GM23338 (cell line): ENCODE results near the gene C22orf23. TPM values are rescaled to one million over a fixed set of nuclear protein-coding genes. Genes with fewer than 3 reads are reported as not detected.

ENCODE experiments used
- ATAC-seq: fragments of 200-7000 bp; cut with Tn5 transposase; 3 replicates; pipeline ENCODE4 v1.9.1; 2020
- DNase-seq: peaks from one replicate; pipeline ENCODE4 v3.0.0-alpha.2; 2015; ENCODE audit warnings: low spot score
- H2AFZ ChIP-seq: fragments of 200-600 bp; sonication (generic); 2 replicates; pipeline ENCODE4 v1.8.0; 2016; ENCODE audit warnings: antibody characterized with exemption, mild to moderate bottlenecking, moderate library complexity
- H3F3A ChIP-seq: fragments of 200-600 bp; sonication (generic); replicated peaks from 2 replicates; pipeline ENCODE4 v1.8.0; 2017; ENCODE audit warnings: antibody characterized with exemption, mixed run types, low read depth
- H3K27ac ChIP-seq: fragments of 200-600 bp; sonication (generic); 2 replicates; pipeline ENCODE4 v1.6.1; 2016; ENCODE audit warnings: low read depth
- H3K27me3 ChIP-seq: fragments of 200-600 bp; sonication (generic); 2 replicates; pipeline ENCODE4 v1.8.0; 2016; ENCODE audit warnings: mild to moderate bottlenecking, mixed run types, moderate library complexity; ENCODE audit not compliant: insufficient read depth
- H3K36me3 ChIP-seq: fragments of 200-600 bp; sonication (generic); 2 replicates; pipeline ENCODE4 v1.8.0; 2016; ENCODE audit warnings: mild to moderate bottlenecking; ENCODE audit not compliant: insufficient read depth
- H3K4me1 ChIP-seq: fragments of 200-600 bp; sonication (generic); 2 replicates; pipeline ENCODE4 v1.8.0; 2016; ENCODE audit warnings: mild to moderate bottlenecking, moderate library complexity; ENCODE audit not compliant: insufficient read depth
- H3K4me2 ChIP-seq: fragments of 200-600 bp; sonication (generic); 2 replicates; pipeline ENCODE4 v1.7.1; 2017; ENCODE audit warnings: mixed run types
- H3K4me3 ChIP-seq: fragments of 200-600 bp; sonication (generic); 2 replicates; pipeline ENCODE4 v1.6.1; 2016; ENCODE audit warnings: mixed run types
- H3K79me2 ChIP-seq: fragments of 200-600 bp; sonication (generic); replicated peaks from 2 replicates; pipeline ENCODE4 v1.8.0; 2017; ENCODE audit warnings: mild to moderate bottlenecking; ENCODE audit not compliant: insufficient read depth
- H3K9me2 ChIP-seq: fragments of 200-600 bp; sonication (generic); 2 replicates; pipeline ENCODE4 v1.8.0; 2017; ENCODE audit not compliant: insufficient read depth
- H4K20me1 ChIP-seq: fragments of 200-600 bp; sonication (generic); replicated peaks from 2 replicates; pipeline ENCODE4 v1.8.0; 2017; ENCODE audit warnings: mild to moderate bottlenecking; ENCODE audit not compliant: insufficient read depth
- H3K27ac Mint-ChIP-seq: 2 replicates; pipeline ENCODE4 v1.8.0; 2020; ENCODE audit warnings: inconsistent platforms, mild to moderate bottlenecking, moderate library complexity, mixed read lengths
- H3K27me3 Mint-ChIP-seq: 3 replicates; pipeline ENCODE4 v1.8.0; 2022; ENCODE audit warnings: low read depth, mild to moderate bottlenecking, moderate library complexity, mixed read lengths, inconsistent platforms; ENCODE audit not compliant: insufficient read depth, poor library complexity
- H3K36me3 Mint-ChIP-seq: 3 replicates; pipeline ENCODE4 v1.8.0; 2021; ENCODE audit warnings: low read depth, mild to moderate bottlenecking, inconsistent platforms, moderate library complexity, mixed read lengths
- H3K4me1 Mint-ChIP-seq: 3 replicates; pipeline ENCODE4 v1.8.0; 2020; ENCODE audit warnings: mild to moderate bottlenecking, inconsistent platforms, mixed read lengths
- H3K4me3 Mint-ChIP-seq: 3 replicates; pipeline ENCODE4 v1.8.0; 2021; ENCODE audit warnings: moderate library complexity, mild to moderate bottlenecking, inconsistent platforms, mixed read lengths
- H3K9me3 Mint-ChIP-seq: 3 replicates; pipeline ENCODE4 v1.8.0; 2020; ENCODE audit warnings: moderate library complexity, mild to moderate bottlenecking, inconsistent platforms, mixed read lengths
- JUNB ChIP-seq: IDR thresholded peaks from one replicate; pipeline ENCODE4 v1.6.1; 2016; ENCODE audit warnings: antibody characterized with exemption; ENCODE audit not compliant: unreplicated experiment
- POLR2AphosphoS5 ChIP-seq: IDR thresholded peaks from 2 replicates; pipeline ENCODE4 v1.6.1; 2016; ENCODE audit warnings: antibody characterized with exemption, low read depth
- STAT1 ChIP-seq: IDR thresholded peaks from one replicate; pipeline ENCODE4 v1.6.1; 2016; ENCODE audit warnings: antibody characterized with exemption; ENCODE audit not compliant: unreplicated experiment
- polyA plus RNA-seq: library from polyadenylated mRNA; unstranded; fragments of >200 nt; fragmentation: Nextera tagmentation; extraction: Ambion mirVana; gene quantifications from 2 replicates; pipeline ENCODE4 v1.2.1, GENCODE V29; 2016
- total RNA-seq: library from RNA; depleted of rRNA; stranded (reverse); fragments of >200 nt; shearing (Covaris generic); gene quantifications from 2 replicates; pipeline ENCODE4 v1.2.3, GENCODE V29; 2014
- TF ChIP-seq, protein P1 (sequence below): fragments of 250-450 bp; sonication (Bioruptor Pico); IDR thresholded peaks from 2 replicates; pipeline ENCODE4 v1.5.0; 2020; ENCODE audit warnings: mild to moderate bottlenecking, moderate library complexity
- TF ChIP-seq, protein P2 (sequence below): IDR thresholded peaks from 2 replicates; pipeline ENCODE4 v1.6.1; 2016; ENCODE audit warnings: antibody characterized with exemption

C22orf23 gene
- total and polyA plus RNA-seq, 2 experiments from 2014 or later, result 0.38 TPM; not detected in 1

DNA sequence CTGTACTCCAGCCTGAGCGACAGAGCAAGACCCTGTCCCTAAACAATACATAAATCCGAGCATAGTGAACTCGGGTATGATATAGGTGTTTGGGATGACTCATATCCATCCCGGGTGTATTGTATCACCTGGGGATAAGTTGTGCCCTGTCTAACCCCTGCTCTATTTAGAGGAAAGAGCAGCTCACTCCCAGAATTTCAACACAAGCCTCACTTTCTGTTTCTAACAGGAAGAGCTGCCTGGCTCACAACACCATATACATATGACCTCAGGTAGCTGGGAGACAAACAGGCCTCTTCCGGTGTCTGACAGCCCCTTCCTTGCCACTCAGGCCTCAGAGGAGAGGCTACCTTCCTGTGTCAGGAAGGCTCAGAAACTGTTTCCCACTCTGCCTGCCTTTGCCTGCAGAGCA is 57.2 kb downstream of the C22orf23 start (continued):
- TF ChIP-seq, protein P1, sequence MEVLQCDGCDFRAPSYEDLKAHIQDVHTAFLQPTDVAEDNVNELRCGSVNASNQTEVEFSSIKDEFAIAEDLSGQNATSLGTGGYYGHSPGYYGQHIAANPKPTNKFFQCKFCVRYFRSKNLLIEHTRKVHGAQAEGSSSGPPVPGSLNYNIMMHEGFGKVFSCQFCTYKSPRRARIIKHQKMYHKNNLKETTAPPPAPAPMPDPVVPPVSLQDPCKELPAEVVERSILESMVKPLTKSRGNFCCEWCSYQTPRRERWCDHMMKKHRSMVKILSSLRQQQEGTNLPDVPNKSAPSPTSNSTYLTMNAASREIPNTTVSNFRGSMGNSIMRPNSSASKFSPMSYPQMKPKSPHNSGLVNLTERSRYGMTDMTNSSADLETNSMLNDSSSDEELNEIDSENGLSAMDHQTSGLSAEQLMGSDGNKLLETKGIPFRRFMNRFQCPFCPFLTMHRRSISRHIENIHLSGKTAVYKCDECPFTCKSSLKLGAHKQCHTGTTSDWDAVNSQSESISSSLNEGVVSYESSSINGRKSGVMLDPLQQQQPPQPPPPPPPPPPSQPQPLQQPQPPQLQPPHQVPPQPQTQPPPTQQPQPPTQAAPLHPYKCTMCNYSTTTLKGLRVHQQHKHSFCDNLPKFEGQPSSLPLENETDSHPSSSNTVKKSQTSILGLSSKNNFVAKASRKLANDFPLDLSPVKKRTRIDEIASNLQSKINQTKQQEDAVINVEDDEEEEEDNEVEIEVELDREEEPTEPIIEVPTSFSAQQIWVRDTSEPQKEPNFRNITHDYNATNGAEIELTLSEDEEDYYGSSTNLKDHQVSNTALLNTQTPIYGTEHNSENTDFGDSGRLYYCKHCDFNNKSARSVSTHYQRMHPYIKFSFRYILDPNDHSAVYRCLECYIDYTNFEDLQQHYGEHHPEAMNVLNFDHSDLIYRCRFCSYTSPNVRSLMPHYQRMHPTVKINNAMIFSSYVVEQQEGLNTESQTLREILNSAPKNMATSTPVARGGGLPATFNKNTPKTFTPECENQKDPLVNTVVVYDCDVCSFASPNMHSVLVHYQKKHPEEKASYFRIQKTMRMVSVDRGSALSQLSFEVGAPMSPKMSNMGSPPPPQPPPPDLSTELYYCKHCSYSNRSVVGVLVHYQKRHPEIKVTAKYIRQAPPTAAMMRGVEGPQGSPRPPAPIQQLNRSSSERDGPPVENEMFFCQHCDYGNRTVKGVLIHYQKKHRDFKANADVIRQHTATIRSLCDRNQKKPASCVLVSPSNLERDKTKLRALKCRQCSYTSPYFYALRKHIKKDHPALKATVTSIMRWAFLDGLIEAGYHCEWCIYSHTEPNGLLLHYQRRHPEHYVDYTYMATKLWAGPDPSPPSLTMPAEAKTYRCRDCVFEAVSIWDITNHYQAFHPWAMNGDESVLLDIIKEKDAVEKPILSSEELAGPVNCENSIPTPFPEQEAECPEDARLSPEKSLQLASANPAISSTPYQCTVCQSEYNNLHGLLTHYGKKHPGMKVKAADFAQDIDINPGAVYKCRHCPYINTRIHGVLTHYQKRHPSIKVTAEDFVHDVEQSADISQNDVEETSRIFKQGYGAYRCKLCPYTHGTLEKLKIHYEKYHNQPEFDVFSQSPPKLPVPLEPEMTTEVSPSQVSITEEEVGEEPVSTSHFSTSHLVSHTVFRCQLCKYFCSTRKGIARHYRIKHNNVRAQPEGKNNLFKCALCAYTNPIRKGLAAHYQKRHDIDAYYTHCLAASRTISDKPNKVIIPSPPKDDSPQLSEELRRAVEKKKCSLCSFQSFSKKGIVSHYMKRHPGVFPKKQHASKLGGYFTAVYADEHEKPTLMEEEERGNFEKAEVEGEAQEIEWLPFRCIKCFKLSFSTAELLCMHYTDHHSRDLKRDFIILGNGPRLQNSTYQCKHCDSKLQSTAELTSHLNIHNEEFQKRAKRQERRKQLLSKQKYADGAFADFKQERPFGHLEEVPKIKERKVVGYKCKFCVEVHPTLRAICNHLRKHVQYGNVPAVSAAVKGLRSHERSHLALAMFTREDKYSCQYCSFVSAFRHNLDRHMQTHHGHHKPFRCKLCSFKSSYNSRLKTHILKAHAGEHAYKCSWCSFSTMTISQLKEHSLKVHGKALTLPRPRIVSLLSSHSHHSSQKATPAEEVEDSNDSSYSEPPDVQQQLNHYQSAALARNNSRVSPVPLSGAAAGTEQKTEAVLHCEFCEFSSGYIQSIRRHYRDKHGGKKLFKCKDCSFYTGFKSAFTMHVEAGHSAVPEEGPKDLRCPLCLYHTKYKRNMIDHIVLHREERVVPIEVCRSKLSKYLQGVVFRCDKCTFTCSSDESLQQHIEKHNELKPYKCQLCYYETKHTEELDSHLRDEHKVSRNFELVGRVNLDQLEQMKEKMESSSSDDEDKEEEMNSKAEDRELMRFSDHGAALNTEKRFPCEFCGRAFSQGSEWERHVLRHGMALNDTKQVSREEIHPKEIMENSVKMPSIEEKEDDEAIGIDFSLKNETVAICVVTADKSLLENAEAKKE (CRISPR knock-in tag), result no peak
- TF ChIP-seq STAT1, result no peak
- TF ChIP-seq, protein P2, sequence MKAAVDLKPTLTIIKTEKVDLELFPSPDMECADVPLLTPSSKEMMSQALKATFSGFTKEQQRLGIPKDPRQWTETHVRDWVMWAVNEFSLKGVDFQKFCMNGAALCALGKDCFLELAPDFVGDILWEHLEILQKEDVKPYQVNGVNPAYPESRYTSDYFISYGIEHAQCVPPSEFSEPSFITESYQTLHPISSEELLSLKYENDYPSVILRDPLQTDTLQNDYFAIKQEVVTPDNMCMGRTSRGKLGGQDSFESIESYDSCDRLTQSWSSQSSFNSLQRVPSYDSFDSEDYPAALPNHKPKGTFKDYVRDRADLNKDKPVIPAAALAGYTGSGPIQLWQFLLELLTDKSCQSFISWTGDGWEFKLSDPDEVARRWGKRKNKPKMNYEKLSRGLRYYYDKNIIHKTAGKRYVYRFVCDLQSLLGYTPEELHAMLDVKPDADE, result no peak

DNA sequence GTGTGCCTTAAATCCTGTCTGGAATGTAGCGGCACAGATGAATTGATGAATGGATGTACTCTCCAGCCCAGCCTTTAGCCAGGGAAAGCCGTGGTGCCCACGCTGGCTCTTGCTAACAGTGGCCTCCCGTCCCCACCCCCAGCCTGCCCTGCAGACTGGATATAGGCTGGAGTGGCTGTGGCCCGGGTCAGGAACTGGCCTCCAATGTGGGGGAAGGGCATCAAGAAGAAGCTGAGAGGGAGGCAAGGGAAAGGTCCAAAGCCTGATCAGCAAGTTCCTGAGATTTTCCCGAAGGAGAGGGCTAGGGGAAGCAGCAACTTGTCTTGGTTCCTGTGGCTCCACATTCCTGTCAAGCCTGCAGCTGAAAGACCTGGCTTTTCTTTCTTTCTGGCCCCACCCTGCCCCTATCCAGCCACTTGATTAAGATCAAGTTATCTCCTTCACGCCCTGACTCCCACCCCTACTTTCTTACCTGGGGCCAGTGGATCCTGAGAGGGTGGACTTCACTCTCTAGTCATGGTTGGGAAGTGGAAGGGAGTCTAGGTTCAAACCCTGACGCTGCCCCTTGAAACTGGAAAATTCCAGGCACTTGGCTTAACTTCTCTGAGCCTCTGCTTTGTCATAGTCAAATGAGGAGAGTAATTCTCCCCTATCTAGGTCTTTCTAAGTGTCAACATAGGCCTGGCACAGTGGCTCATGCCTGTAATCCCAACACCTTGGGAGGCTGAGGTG is 58.3 kb downstream of the C22orf23 start:
- H3K4me3 Mint-ChIP-seq, result no peak overlapping the region; the same call in 2 of the 3 replicates
- Histone ChIP-seq H3K9me2 (no peaks in the 10 kb centered on the region), H3K4me2 (peak overlapping the region; percentile 65), H3K4me3 (peak overlapping the region; percentile 29; the same call in 1 of the 2 replicates), H3K36me3 (no peaks in the 10 kb centered on the region; the same call in 1 of the 2 replicates), H3K79me2 (no peaks in the 10 kb centered on the region), H3K4me1 (peaks cover 44% of the 10 kb centered on the region), H3K27me3 (no peaks in the 10 kb centered on the region), H2AFZ (no peak overlapping the region), H3K27ac (peak overlapping the region; percentile 94), H4K20me1 (no peaks in the 10 kb centered on the region; the same call in 1 of the 2 replicates), H3F3A (peaks cover 29% of the 10 kb centered on the region)
- no peaks in the 10 kb centered on the region for H3K9me3 Mint-ChIP-seq
- TF ChIP-seq POLR2AphosphoS5, result peak; percentile 28; the same call in 1 of the 2 replicates
- TF ChIP-seq, protein P2, result no peak
- TF ChIP-seq JUNB, result no peak
- TF ChIP-seq, protein P1 (CRISPR knock-in tag), result peak; percentile 38; the same call in 1 of the 2 replicates
- peaks cover 10% of the 10 kb centered on the region for H3K27me3 Mint-ChIP-seq
- peak overlapping the region; percentile 98 for H3K27ac Mint-ChIP-seq
- peaks cover 15% of the 10 kb centered on the region for H3K36me3 Mint-ChIP-seq
- ATAC-seq, result peak; percentile 52
- peak; percentile 88 for DNase-seq
- H3K4me1 Mint-ChIP-seq, result peaks cover 49% of the 10 kb centered on the region
